GM19372 (cell line): ENCODE data around the gene RASGRP3.

Experiments used
- ATAC-seq: cut with Tn5 transposase; IDR thresholded peaks from one replicate; pipeline ENCODE4 v1.9.1; 2021; ENCODE audit warnings: mild to moderate bottlenecking, low read depth, moderate library complexity; ENCODE audit not compliant: unreplicated experiment

The RASGRP3 gene

GRCh38 chr2:33607251-33607721, 130.8 kb downstream of the RASGRP3 start:
- ATAC-seq, result no peak

GRCh38 chr2:33607905-33608304, 131.5 kb downstream of the RASGRP3 start:
- no peak for ATAC-seq

GRCh38 chr2:33614190-33614589, 137.7 kb downstream of the RASGRP3 start:
- no peak for ATAC-seq
